ENCODE data around the gene CD2AP.
"Not testable (repeated sequence)": the region's sequence is repeated elsewhere in the genome, so short reads cannot be mapped to it uniquely, and the experiment has no call there.

GRCh38 chr6:47481213-47481612 is 3.6 kb downstream of the CD2AP start:
- TF ChIP-seq CTCF (IDR thresholded peaks at IDR 0.05); EZH2 (IDR thresholded peaks at IDR 0.05; ENCODE audit: borderline replicate concordance, insufficient read depth, low read depth, low read length, poor library complexity, severe bottlenecking): not testable (repeated sequence)

Data from B cell (primary cell).